Hepatocyte (in vitro differentiated cells): ENCODE measurements around the gene PRDM16. TPM values are rescaled to one million over a fixed set of nuclear protein-coding genes. Genes with fewer than 3 reads are reported as not detected.

Experiments
- DNase-seq: peaks from one replicate; pipeline ENCODE4 v3.0.0-alpha.2; 2016; ENCODE audit warnings: low spot score
- H2AFZ ChIP-seq: fragments of 200-600 bp; sonication (generic); 2 replicates; pipeline ENCODE4 v1.6.0; 2016; ENCODE audit warnings: antibody characterized with exemption, mild to moderate bottlenecking
- H3K27ac ChIP-seq: fragments of 200-600 bp; sonication (generic); 2 replicates; pipeline ENCODE4 v1.5.1; 2016; ENCODE audit warnings: mild to moderate bottlenecking
- H3K27me3 ChIP-seq: fragments of 200-600 bp; sonication (generic); 2 replicates; pipeline ENCODE4 v1.6.1; 2016
- H3K36me3 ChIP-seq: fragments of 200-600 bp; sonication (generic); replicated peaks from 2 replicates; pipeline ENCODE4 v1.5.1; 2016; ENCODE audit warnings: low read depth; ENCODE audit not compliant: insufficient read depth
- H3K4me1 ChIP-seq: fragments of 200-600 bp; sonication (generic); 2 replicates; pipeline ENCODE4 v1.5.1; 2016; ENCODE audit warnings: mild to moderate bottlenecking, moderate library complexity; ENCODE audit not compliant: insufficient read depth
- H3K4me2 ChIP-seq: fragments of 200-600 bp; sonication (generic); 2 replicates; pipeline ENCODE4 v1.6.0; 2016
- H3K4me3 ChIP-seq: fragments of 200-600 bp; sonication (generic); 2 replicates; pipeline ENCODE4 v1.5.1; 2016; ENCODE audit warnings: mild to moderate bottlenecking
- H3K79me2 ChIP-seq: fragments of 200-600 bp; sonication (generic); 2 replicates; pipeline ENCODE4 v1.6.0; 2017; ENCODE audit warnings: mild to moderate bottlenecking
- H3K9me2 ChIP-seq: fragments of 200-600 bp; sonication (generic); replicated peaks from 2 replicates; pipeline ENCODE4 v1.6.0; 2017; ENCODE audit warnings: mild to moderate bottlenecking; ENCODE audit not compliant: insufficient read depth
- H3K9me3 ChIP-seq: fragments of 200-600 bp; sonication (generic); 2 replicates; pipeline ENCODE4 v1.5.1; 2016; ENCODE audit warnings: low read depth, mild to moderate bottlenecking
- H4K20me1 ChIP-seq: fragments of 200-600 bp; sonication (generic); 2 replicates; pipeline ENCODE4 v1.6.0; 2016; ENCODE audit warnings: mild to moderate bottlenecking; ENCODE audit not compliant: insufficient read depth, poor library complexity, severe bottlenecking
- CTCF ChIP-seq: fragments of 200-600 bp; sonication (generic); IDR thresholded peaks from 2 replicates; pipeline ENCODE4 v1.5.1; 2016; ENCODE audit warnings: antibody characterized with exemption, mild to moderate bottlenecking; ENCODE audit not compliant: poor library complexity
- EZH2 ChIP-seq: fragments of 200-600 bp; sonication (generic); IDR thresholded peaks from 2 replicates; pipeline ENCODE4 v1.6.1; 2016; ENCODE audit warnings: antibody characterized with exemption, mild to moderate bottlenecking, borderline replicate concordance
- EZH2phosphoT487 ChIP-seq: fragments of 200-600 bp; sonication (generic); IDR thresholded peaks from one replicate; pipeline ENCODE4 v1.6.1; 2018; ENCODE audit warnings: antibody characterized with exemption, mild to moderate bottlenecking, low read depth, moderate library complexity; ENCODE audit not compliant: unreplicated experiment, severe bottlenecking
- WGBS: methylation state at CpG from one replicate; pipeline ENCODE4 v1.1.6; 2016; ENCODE audit warnings: low lambda C conversion rate; ENCODE audit errors: missing lambda C conversion rate; 5-methylcytosine and 5-hydroxymethylcytosine counted together
- polyA plus RNA-seq: library from polyadenylated mRNA; unstranded; fragments of >200 nt; fragmentation: Nextera tagmentation; extraction: Ambion mirVana; gene quantifications from 2 replicates; pipeline ENCODE4 v1.2.1, GENCODE V29; 2016
- total RNA-seq: library from RNA; depleted of rRNA; stranded (reverse); fragments of >200 nt; gene quantifications from 2 replicates; pipeline ENCODE4 v1.2.3, GENCODE V29; 2014

PRDM16 gene
- total and polyA plus RNA-seq, 2 experiments from 2014 or later = 8.1 to 9.9 TPM

DNA sequence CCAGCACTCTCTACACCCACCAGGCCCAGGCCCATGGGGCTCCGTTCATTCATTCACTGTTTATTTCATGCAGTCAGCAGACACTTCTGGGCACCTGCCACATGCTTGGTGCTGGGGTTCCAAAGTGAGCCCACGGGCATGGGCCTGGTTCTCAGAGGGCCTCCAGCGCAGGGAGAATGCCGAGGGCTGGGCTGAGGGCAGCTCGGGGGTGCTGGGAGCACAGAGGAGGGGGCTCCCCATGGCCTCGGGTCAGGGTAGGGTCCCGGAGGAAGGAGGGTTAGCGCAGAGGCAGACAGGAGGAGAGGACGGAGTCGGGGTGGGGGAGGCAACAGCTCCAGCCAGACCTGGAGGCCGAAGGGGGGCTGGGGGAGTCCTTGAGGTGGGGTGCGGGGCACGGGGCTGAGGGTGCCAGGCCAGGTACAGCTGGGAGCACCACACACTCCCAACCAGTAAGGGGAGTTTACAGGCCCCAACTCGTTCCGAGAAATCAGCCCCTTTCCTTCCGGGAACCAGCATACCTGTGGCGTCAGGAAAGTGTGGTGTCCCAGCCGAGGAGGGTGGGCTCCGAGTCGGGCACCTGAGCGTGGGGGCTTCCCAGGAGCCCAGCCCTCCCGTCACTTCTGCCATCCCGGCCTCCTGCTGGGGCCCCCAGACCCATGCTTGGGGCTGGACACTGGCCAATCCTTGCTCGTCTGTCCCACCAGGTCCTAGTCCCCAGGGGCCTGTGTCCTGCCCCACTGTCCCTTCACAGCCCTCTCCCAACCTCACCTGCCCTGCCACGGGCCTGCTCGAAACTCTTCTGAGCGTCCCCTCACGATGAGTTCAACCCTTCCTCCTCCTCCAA, 396.3 kb downstream of the PRDM16 start:
- H3K9me2 ChIP-seq = no peaks in the 10 kb centered on the region
- TF ChIP-seq EZH2 (no peak), CTCF (no peak), EZH2phosphoT487 (no peak)
- H4K20me1 ChIP-seq = no peaks in the 10 kb centered on the region
- no peaks in the 10 kb centered on the region for H3K36me3 ChIP-seq
- WGBS = 88% methylated on average over 22 of the region's 28 CpGs
- H3K9me3 ChIP-seq = no peaks in the 10 kb centered on the region
- no peak overlapping the region for H3K4me2 ChIP-seq
- no peak for DNase-seq
- no peak overlapping the region for H3K27ac ChIP-seq
- peaks cover 10% of the 10 kb centered on the region for H3K4me1 ChIP-seq
- no peak overlapping the region for H2AFZ ChIP-seq
- H3K4me3 ChIP-seq = no peak overlapping the region
- peaks cover 15% of the 10 kb centered on the region for H3K79me2 ChIP-seq
- H3K27me3 ChIP-seq = no peaks in the 10 kb centered on the region

DNA sequence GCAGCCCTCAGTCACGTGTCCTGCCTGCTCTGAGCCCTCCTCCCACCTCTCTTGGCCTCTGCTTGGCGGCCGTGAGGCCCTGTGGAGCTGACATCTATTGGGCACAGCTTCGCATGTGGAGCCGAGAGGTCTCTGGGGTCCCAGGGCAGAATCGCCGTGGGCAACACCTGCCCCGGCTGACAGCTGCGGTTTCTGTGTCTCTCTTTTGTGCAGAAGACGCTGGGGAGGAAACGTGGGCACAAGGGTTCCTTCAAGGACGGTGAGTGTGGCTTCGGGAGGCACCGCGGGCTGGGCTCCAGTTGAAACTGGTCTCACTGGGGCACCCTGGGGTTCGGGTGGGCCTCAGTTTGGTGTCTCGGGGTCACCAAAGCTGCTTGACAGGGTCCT, 396.9 kb downstream of the PRDM16 start:
- H3K79me2 ChIP-seq = peaks cover 15% of the 10 kb centered on the region
- WGBS = 89% methylated on average over 16 of the region's 17 CpGs
- DNase-seq = no peak
- no peak overlapping the region for H3K4me3 ChIP-seq
- peaks cover 4% of the 10 kb centered on the region for H3K4me1 ChIP-seq
- H3K9me3 ChIP-seq = no peaks in the 10 kb centered on the region
- no peak overlapping the region for H2AFZ ChIP-seq
- no peaks in the 10 kb centered on the region for H3K36me3 ChIP-seq
- H3K4me2 ChIP-seq = no peak overlapping the region
- TF ChIP-seq CTCF (no peak), EZH2 (no peak), EZH2phosphoT487 (no peak)
- no peaks in the 10 kb centered on the region for H4K20me1 ChIP-seq
- no peak overlapping the region for H3K27ac ChIP-seq
- H3K9me2 ChIP-seq = no peaks in the 10 kb centered on the region
- no peaks in the 10 kb centered on the region for H3K27me3 ChIP-seq

GRCh38 chr1:3466366-3467075, 397.5 kb downstream of the PRDM16 start:
- Histone ChIP-seq H3K79me2 (peaks cover 12% of the 10 kb centered on the region), H3K4me2 (no peak overlapping the region), H3K27ac (no peak overlapping the region), H3K9me3 (no peaks in the 10 kb centered on the region), H4K20me1 (no peaks in the 10 kb centered on the region), H3K4me1 (peaks cover 7% of the 10 kb centered on the region), H3K9me2 (no peaks in the 10 kb centered on the region), H2AFZ (no peak overlapping the region), H3K27me3 (no peaks in the 10 kb centered on the region), H3K4me3 (no peak overlapping the region), H3K36me3 (no peaks in the 10 kb centered on the region)
- no peak for TF ChIP-seq EZH2phosphoT487
- no peak for TF ChIP-seq CTCF
- TF ChIP-seq EZH2 = no peak
- 94% methylated on average over 16 of the region's 16 CpGs for WGBS
- no peak for DNase-seq
